Common myeloid progenitor, CD34-positive (primary cell): ENCODE measurements around the gene CRYBA1.
A peak's percentile ranks its signal among the peaks of the same experiment; 100 is the strongest.
"Not testable (repeated sequence)": the region's sequence is repeated elsewhere in the genome, so short reads cannot be mapped to it uniquely, and the experiment has no call there.

ENCODE experiments used
- CTCF ChIA-PET: fragments of 350-600 bp; sonication (Branson Sonifier 250); formaldehyde crosslinking; loops from one replicate; lab custom pipeline; 2021; ENCODE audit warnings: antibody characterized with exemption; lab: Charles Lee
- POLR2A ChIA-PET: fragments of 350-600 bp; sonication (Branson Sonifier 250); formaldehyde crosslinking; loops from one replicate; lab custom pipeline; 2021; ENCODE audit warnings: antibody characterized with exemption; lab: Charles Lee
- DNase-seq, 3 donors: peaks; one replicate each; pipeline versions ENCODE4 v3.0.0 to v3.0.0-alpha.2; 2013
- H3K27ac ChIP-seq, 2 experiments: 1 replicate in 1 of 2; 2 replicates in 1 of 2; pipeline ENCODE4 v1.7.0; 2013; ENCODE audit warnings: inconsistent platforms in 2 of 2, low read length in 2 of 2, mild to moderate bottlenecking in 2 of 2, low read depth in 1 of 2, moderate library complexity in 1 of 2; ENCODE audit not compliant: severe bottlenecking in 2 of 2, insufficient read depth in 1 of 2, poor library complexity in 1 of 2
- H3K27me3 ChIP-seq, 5 experiments: replicated peaks in 2 of 5; 1 replicate in 3 of 5; 2 replicates in 2 of 5; pipeline versions ENCODE4 v1.6.1 to v1.7.0; 2013; ENCODE audit warnings: low read length in 4 of 5, mild to moderate bottlenecking in 2 of 5, moderate library complexity in 2 of 5, inconsistent platforms in 1 of 5; ENCODE audit not compliant: insufficient read depth in 5 of 5, control insufficient read depth in 4 of 5
- H3K36me3 ChIP-seq, 4 experiments: 1 replicate in 2 of 4; 2 replicates in 2 of 4; pipeline versions ENCODE4 v1.6.1 to v1.7.0; 2013; ENCODE audit warnings: low read length in 3 of 4, control low read depth in 1 of 4, mild to moderate bottlenecking in 1 of 4; ENCODE audit not compliant: control insufficient read depth in 4 of 4, insufficient read depth in 4 of 4
- H3K4me1 ChIP-seq, 4 experiments: 1 replicate in 3 of 4; 2 replicates in 1 of 4; pipeline versions ENCODE4 v1.6.1 to v1.7.1; 2013; ENCODE audit warnings: low read length in 3 of 4, mild to moderate bottlenecking in 3 of 4, control low read depth in 1 of 4, inconsistent platforms in 1 of 4, moderate library complexity in 1 of 4; ENCODE audit not compliant: control insufficient read depth in 4 of 4, insufficient read depth in 4 of 4; ENCODE audit errors: control extremely low read depth in 1 of 4
- H3K4me3 ChIP-seq, 7 experiments: 1 replicate in 4 of 7; 2 replicates in 3 of 7; pipeline versions ENCODE4 v1.5.1 to v1.7.0; 2013; ENCODE audit warnings: mild to moderate bottlenecking in 7 of 7, low read length in 6 of 7, moderate library complexity in 6 of 7, inconsistent platforms in 2 of 7, low read depth in 2 of 7, control low read depth in 1 of 7; ENCODE audit not compliant: insufficient read depth in 4 of 7, control insufficient read depth in 1 of 7; ENCODE audit errors: extremely low read depth in 1 of 7
- H3K9me3 ChIP-seq, 5 experiments: 1 replicate in 4 of 5; 2 replicates in 1 of 5; pipeline versions ENCODE4 v1.6.1 to v1.7.1; 2013; ENCODE audit warnings: low read length in 4 of 5, mild to moderate bottlenecking in 2 of 5, inconsistent platforms in 1 of 5, low read depth in 1 of 5, moderate library complexity in 1 of 5; ENCODE audit not compliant: control insufficient read depth in 4 of 5, insufficient read depth in 2 of 5; ENCODE audit errors: control extremely low read depth in 1 of 5
- WGBS: methylation state at CpG from one replicate; pipeline ENCODE4 v1.1.5; 2013; ENCODE audit not compliant: insufficient coverage; 5-methylcytosine and 5-hydroxymethylcytosine counted together

The CRYBA1 gene

GRCh38 chr17:29216181-29216580 lies 30.5 kb upstream of the CRYBA1 start:
- peaks cover 0 to 8% (median 5%) of the 10 kb centered on the region in 4 experiments for H3K4me1 ChIP-seq
- no peak overlapping the region for H3K27ac ChIP-seq
- H3K36me3 ChIP-seq: no peaks in the 10 kb centered on the region
- 100% methylated on average over 3 of the region's 6 CpGs for WGBS
- ChIA-PET CTCF (interaction anchor here (1.1 to 11.1 kb wide), 7 partner anchors 9 to 79 kb away, joined by 3 to 124 read pairs (median 4); no protein-coding TSS in a partner anchor), POLR2A (no interaction called here)
- no peaks in the 10 kb centered on the region for H3K27me3 ChIP-seq
- H3K9me3 ChIP-seq: no peaks in the 10 kb centered on the region
- DNase-seq: no peak
- H3K4me3 ChIP-seq: no peak overlapping the region

GRCh38 chr17:29216856-29217255 lies 29.8 kb upstream of the CRYBA1 start:
- Histone ChIP-seq H3K9me3 (no peaks in the 10 kb centered on the region), H3K4me1 (peaks cover 0 to 8% (median 5%) of the 10 kb centered on the region in 4 experiments), H3K4me3 (no peak overlapping the region), H3K36me3 (no peaks in the 10 kb centered on the region), H3K27ac (no peak overlapping the region), H3K27me3 (no peaks in the 10 kb centered on the region)
- 100% methylated on average over 4 of the region's 5 CpGs for WGBS
- ChIA-PET CTCF (interaction anchor here (1.3 to 11.1 kb wide), 9 partner anchors 10 to 93 kb away, joined by 3 to 124 read pairs (median 6); no protein-coding TSS in a partner anchor), POLR2A (no interaction called here)
- no peak for DNase-seq

GRCh38 chr17:29219378-29220047 lies 27.1 kb upstream of the CRYBA1 start:
- peak; percentile 80 to 90 (median 84) for DNase-seq
- WGBS: 14% methylated on average over 13 of the region's 14 CpGs
- no peak overlapping the region for H3K27ac ChIP-seq
- ChIA-PET POLR2A (interaction anchor here (0.6 kb wide), 1 partner anchor 73 kb away, joined by 3 read pairs; no protein-coding TSS in a partner anchor), CTCF (interaction anchor here (0.6 to 11.1 kb wide), 39 partner anchors 8 to 250 kb away, joined by 3 to 124 read pairs (median 4); partner anchors contain the start of gene MYO18A)
- no peaks in the 10 kb centered on the region for H3K9me3 ChIP-seq
- peaks cover 0 to 8% (median 5%) of the 10 kb centered on the region in 4 experiments for H3K4me1 ChIP-seq
- H3K27me3 ChIP-seq: no peaks in the 10 kb centered on the region
- H3K4me3 ChIP-seq: peak overlapping the region in 1 of 7 experiments; percentile 3
- no peaks in the 10 kb centered on the region for H3K36me3 ChIP-seq

GRCh38 chr17:29221338-29221737 lies 25.3 kb upstream of the CRYBA1 start:
- WGBS: 98% methylated on average over 6 of the region's 11 CpGs
- not testable (repeated sequence) for H3K27me3 ChIP-seq, H3K4me3 ChIP-seq, H3K27ac ChIP-seq, DNase-seq, H3K4me1 ChIP-seq, H3K9me3 ChIP-seq, H3K36me3 ChIP-seq
- ChIA-PET POLR2A (interaction anchor here (1.1 kb wide), 1 partner anchor 71 kb away, joined by 4 read pairs; no protein-coding TSS in a partner anchor), CTCF (interaction anchor here (1.2 to 11.1 kb wide), 5 partner anchors 12 to 73 kb away, joined by 4 to 124 read pairs (median 21); no protein-coding TSS in a partner anchor)

GRCh38 chr17:29225396-29225795 lies 21.3 kb upstream of the CRYBA1 start:
- DNase-seq: no peak
- POLR2A ChIA-PET: no interaction called here
- Histone ChIP-seq H3K27me3 (no peaks in the 10 kb centered on the region), H3K9me3 (no peaks in the 10 kb centered on the region), H3K4me3 (no peak overlapping the region), H3K27ac (no peak overlapping the region), H3K4me1 (peaks cover 0 to 5% (median 2%) of the 10 kb centered on the region in 4 experiments), H3K36me3 (no peaks in the 10 kb centered on the region)
- CTCF ChIA-PET: interaction anchor here (0.8 to 1.5 kb wide), 5 partner anchors 9 to 76 kb away, joined by 3 to 4 read pairs (median 4); no protein-coding TSS in a partner anchor

GRCh38 chr17:29233301-29233700 lies 13.4 kb upstream of the CRYBA1 start:
- Histone ChIP-seq H3K27ac (no peak overlapping the region), H3K9me3 (no peaks in the 10 kb centered on the region), H3K4me1 (peaks cover 0 to 15% (median 3%) of the 10 kb centered on the region in 4 experiments), H3K4me3 (no peak overlapping the region), H3K36me3 (no peaks in the 10 kb centered on the region), H3K27me3 (no peaks in the 10 kb centered on the region)
- CTCF ChIA-PET: interaction anchor here (0.5 to 1.9 kb wide), 3 partner anchors 14 to 439 kb away, joined by 3 to 17 read pairs (median 3); no protein-coding TSS in a partner anchor
- 100% methylated on average over 1 of the region's 1 CpG for whole genome bisulfite sequencing
- POLR2A ChIA-PET: no interaction called here
- no peak for DNase-seq

GRCh38 chr17:29234972-29235371 lies 11.7 kb upstream of the CRYBA1 start:
- CTCF ChIA-PET: interaction anchor here (0.9 to 2.3 kb wide), 3 partner anchors 15 to 123 kb away, joined by 3 to 9 read pairs (median 3); no protein-coding TSS in a partner anchor

More at GRCh38 chr17:29234972-29235371, 11.7 kb upstream of the CRYBA1 start:
- H3K4me3 ChIP-seq, H3K27me3 ChIP-seq, H3K27ac ChIP-seq, H3K36me3 ChIP-seq, DNase-seq, POLR2A ChIA-PET, H3K9me3 ChIP-seq: not testable (repeated sequence)
- H3K4me1 ChIP-seq: peaks cover 0 to 21% (median 3%) of the 10 kb centered on the region in 4 experiments
- 100% methylated on average over 1 of the region's 7 CpGs for WGBS
